ENCODE measurements around the gene C1orf21.

GRCh38 chr1:184427722-184428121 lies 40.9 kb downstream of the C1orf21 start:
- no peak for TF ChIP-seq CTCF (IDR thresholded peaks at IDR 0.05)
- TF ChIP-seq REST (IDR thresholded peaks at IDR 0.05; ENCODE audit: insufficient read depth in 1 of 2, low read depth in 2 of 2, low read length in 1 of 2): no peak

Measured in Panc1 (cell line).